Kidney glomerular epithelial cell (primary cell): Measurements from ENCODE around the gene CRYBB1.

Experiments
- DNase-seq: peaks from one replicate; lab custom pipeline; 2025; lab: John Stamatoyannopoulos, UW

Gene CRYBB1

GRCh38 chr22:26552466-26552865, 65.4 kb downstream of the CRYBB1 start:
- no peak for DNase-seq

- no peak for DNase-seq
Measured at GRCh38 chr22:26551568-26551967, 66.3 kb downstream of the CRYBB1 start.

GRCh38 chr22:26550498-26551033, 67.3 kb downstream of the CRYBB1 start:
- DNase-seq: peak; percentile 53

- no peak for DNase-seq
Measured at GRCh38 chr22:26549902-26550497, 67.8 kb downstream of the CRYBB1 start.
